GOT3 (cell line): ENCODE measurements around the gene PPIH.
"Not testable (repeated sequence)": the region's sequence is repeated elsewhere in the genome, so short reads cannot be mapped to it uniquely, and the experiment has no call there.

Experiments used
- DNase-seq: peaks from one replicate; lab custom pipeline; 2025; ENCODE audit warnings: mixed read lengths; lab: John Stamatoyannopoulos, UW

PPIH gene

DNA sequence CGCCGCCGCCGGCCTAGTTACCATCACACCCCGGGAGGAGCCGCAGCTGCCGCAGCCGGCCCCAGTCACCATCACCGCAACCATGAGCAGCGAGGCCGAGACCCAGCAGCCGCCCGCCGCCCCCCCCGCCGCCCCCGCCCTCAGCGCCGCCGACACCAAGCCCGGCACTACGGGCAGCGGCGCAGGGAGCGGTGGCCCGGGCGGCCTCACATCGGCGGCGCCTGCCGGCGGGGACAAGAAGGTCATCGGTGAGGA, 24.2 kb downstream of the PPIH start:
- DNase-seq = not testable (repeated sequence)

DNA sequence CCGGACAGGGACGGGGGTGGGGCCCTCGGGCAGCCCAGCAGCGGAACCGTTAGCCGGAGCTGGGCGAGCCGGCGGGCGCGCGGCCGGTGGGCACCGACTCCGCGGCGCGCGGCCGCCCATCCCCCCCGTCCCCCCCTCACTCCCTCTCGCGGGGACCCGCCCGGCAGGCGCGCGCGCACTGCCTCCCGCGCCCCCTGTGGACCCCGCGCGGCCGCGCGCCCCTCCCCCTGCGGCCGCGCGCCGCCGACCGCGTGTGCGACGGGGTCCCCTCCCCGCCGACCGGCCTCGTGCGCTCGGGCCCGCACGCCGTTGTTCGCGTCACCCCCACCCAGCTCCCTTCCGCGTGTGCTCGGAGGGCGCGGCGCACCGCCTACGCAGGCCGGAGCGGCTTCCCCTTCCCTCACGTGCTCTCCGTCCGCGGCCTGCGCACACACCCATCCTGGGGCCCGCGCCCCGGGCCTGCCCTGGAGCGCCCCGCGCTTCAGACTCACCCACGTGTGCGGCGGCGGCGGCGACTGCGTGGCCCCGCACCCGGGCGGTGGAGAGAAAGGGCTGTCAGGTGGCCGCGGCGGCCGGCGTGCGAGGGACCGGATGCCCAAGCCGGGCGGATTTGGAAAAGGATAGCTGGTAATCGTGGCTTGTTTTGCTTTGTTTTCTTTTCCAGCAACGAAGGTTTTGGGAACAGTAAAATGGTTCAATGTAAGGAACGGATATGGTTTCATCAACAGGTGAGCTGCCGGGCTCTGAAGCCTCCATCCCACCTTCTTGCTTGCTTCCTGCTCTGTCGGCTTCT, 24.7 kb downstream of the PPIH start:
- DNase-seq = no peak

DNA sequence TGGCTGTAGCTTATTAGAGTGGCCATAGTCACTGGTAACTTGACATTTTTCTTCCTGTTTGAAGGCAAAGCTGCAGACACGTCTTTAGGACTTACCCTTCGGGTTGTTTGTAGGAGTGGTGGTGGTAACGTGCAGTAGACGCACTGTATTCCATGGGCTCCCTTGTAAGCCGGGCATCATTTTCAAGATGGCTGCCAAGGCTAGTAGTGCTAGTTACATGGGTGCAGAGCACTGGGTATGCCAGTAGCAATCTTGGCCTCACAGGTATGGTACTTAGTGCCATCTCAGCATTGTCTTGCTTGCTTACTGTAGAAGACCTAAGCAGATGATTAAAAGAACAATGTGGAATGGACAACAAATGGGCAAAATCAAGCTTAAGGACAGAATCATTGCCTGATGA, 25.9 kb downstream of the PPIH start:
- no peak for DNase-seq

- DNase-seq = no peak
These were observed 28.2 kb downstream of the PPIH start for GRCh38 chr1:42686418-42686817.

- DNase-seq = no peak
These were observed 31.7 kb downstream of the PPIH start for GRCh38 chr1:42689912-42690311.

GRCh38 chr1:42690477-42691156, 32.4 kb downstream of the PPIH start:
- no peak for DNase-seq

DNA sequence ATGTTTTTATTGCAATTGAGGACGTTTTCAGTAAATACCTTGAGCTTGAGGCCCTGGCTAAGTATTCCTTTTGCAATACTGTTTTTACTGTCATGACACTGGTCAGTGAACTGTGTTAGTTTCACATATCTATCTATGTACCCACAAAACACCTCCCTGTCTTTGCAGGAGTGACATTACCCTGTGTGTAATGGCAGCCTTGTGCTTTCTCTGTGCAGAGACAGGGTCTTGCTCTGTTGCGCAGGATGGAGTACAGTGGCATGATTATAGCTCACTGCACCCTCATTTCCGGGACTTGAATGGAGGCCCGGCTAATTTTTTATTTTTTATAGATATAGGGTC, 32.9 kb downstream of the PPIH start:
- DNase-seq = no peak

DNA sequence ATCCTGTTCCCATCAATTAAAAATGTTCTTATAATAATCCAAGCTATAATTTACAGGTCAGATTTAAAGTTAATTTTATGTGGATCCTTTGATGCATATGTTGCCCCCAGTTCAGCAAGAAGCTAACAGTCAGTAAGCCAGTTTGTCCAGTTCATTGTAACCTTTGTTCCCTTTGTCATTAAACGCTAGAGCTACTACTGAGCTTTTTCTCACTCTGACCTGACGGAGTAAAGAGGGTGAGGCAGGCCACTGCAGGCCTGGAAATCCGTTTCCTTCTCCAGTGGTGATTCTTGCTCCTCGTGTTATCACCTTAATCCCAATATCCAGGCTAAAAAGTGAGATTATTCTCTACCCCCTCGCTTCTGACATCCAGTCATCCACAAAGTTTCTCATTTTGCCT, 34.2 kb downstream of the PPIH start:
- DNase-seq = no peak

DNA sequence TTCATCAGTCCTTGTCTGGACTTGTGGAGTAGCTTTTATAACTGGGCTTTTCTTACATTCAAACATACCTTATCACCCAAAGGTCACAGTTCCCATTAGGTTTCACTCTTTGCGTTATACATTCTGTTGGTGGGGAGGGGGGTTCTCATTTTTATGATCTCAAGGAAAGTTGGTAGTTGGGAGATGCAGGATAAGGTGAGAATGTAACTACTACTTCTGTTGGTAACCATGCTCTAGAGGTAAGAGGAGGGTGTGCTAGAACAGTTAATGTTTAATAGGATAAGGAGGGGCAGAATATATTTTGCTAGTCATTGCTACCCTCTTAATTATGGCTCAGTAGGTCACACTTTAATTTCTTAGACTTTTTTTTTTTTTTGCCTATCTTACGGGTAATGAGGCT, 34.7 kb downstream of the PPIH start:
- no peak for DNase-seq

GRCh38 chr1:42698081-42698813, 40.0 kb downstream of the PPIH start:
- no peak for DNase-seq

DNA sequence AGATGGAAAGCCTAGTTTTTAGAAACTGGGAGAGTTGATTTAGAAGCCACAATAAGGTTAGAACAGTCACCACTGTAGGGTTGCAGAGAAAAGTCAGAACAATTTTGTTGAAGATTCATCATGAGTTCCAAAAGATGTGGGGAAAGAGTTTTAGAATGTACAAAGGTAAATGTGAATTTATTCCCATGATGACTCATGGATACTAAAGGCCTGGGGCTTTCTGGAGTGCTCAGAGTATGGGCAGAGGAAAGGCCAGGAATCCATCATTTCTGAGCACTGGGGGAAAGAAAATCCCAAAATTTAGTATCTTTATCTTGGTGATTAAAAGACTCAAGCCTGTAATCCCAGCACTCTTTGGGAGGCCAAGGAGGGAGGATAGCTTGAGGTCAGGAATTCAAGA, 41.8 kb downstream of the PPIH start:
- DNase-seq = no peak

GRCh38 chr1:42703888-42704464, 45.8 kb downstream of the PPIH start:
- no peak for DNase-seq

DNA sequence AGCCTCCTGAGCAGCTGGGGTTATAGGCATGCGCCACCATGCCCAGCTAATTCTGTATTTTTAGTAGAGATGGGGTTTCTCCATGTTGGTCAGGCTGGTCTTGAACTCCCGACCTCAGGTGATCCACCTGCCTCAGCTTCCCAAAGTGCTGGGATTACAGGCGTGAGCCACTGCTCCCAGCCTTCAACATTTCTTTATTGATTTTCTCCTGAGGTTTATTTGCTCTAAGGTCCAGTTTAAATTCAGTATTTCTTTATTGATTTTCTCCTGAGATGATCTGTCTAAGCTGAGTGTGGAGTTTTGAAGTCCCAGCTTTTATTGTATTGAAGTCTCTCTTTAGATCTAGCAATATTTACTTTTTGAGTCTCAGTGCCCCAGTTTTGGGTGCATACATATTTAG, 54.6 kb downstream of the PPIH start:
- DNase-seq = not testable (repeated sequence)

DNA sequence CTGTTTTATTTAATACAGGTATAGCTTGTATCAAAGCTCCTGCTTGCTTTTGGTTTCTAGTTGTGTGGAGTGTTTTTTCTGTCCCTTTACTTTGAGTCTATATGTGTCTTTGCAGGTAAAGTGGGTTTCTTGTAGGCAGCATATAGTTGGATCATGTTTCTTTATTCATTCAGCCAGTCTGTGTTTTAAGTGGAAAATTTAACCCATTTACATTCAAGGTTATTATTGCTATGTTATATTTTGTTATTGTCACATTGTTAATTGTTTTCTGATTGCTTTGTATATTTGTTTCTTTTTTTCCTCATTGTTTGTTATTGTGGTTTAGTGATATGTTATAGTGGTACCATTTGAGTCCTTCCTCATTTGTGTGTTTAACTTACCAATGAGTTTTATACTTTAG, 55.1 kb downstream of the PPIH start:
- DNase-seq = no peak

DNA sequence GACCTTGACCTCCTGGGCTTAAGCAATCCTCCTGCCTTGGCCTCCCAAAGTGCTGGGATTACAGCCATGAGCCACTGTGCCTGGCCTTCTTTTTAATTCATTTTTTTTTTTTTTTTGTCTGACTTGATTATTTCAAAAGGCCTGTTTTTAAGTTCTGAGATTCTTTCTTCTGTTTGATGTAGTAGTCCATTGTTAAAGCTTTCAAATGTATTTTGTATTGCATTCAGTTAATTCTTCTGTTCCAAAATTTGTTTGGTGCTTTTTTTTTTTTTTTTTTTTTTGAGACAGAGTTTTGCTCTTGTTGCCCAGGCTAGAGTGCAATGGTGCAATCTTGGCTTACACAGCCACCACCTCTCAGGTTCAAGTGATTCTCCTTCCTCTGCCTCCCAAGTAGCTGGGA, 56.2 kb downstream of the PPIH start:
- not testable (repeated sequence) for DNase-seq

- DNase-seq = no peak
These were observed 62.6 kb downstream of the PPIH start for GRCh38 chr1:42720868-42721267.

GRCh38 chr1:42721926-42722325, 63.7 kb downstream of the PPIH start:
- no peak for DNase-seq

DNA sequence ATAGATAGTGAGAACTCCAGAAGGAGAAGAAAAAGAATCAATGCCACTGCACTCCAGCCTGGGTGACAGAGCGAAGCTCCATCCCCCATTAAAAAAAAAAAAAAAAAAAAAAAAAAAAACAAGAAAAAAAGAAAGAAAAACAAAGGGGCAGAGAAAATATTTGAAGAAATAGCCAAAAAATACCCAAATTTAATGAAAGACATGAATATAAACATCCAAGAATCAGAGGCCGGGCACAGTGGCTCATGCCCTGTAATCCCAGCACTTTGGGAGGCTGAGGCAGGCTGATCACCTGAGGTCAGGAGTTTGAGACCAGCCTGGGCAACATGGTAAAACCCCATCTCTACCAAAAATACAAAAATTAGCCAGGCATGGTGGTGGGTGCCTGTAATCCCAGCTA, 64.2 kb downstream of the PPIH start:
- not testable (repeated sequence) for DNase-seq

- DNase-seq = no peak
These were observed 65.3 kb downstream of the PPIH start for GRCh38 chr1:42723511-42723910.

- not testable (repeated sequence) for DNase-seq
These were observed 67.6 kb downstream of the PPIH start for GRCh38 chr1:42725820-42726219.
